ENCODE data around the gene EXOC6B.

Gene EXOC6B

DNA sequence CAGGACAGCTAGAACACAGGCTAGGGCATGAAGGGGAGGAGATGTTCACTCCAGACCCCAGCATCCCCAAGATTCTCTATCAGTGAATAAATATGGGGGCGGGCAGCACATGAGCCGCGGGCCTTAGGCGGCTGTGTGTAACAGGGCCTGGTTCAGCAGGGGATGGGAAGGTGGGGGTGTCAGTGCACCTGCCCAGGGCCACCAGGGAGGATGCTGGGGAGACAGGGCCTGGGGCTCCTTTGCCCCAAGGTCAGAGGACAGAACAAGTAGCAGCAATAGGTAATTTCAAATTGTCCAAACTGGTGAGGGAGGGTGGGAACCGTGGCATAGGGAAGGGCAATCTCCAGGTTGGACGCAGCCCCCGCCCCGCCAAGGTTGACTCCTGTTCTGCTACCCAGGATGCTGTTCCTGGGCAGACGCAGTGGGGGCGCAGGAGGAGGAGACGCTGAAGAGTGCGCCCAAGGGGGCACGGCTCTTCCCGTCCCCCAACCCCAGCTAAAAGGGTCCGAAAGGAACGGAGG lies 694.4 kb downstream of the EXOC6B start:
- no peak for DNase-seq

DNA sequence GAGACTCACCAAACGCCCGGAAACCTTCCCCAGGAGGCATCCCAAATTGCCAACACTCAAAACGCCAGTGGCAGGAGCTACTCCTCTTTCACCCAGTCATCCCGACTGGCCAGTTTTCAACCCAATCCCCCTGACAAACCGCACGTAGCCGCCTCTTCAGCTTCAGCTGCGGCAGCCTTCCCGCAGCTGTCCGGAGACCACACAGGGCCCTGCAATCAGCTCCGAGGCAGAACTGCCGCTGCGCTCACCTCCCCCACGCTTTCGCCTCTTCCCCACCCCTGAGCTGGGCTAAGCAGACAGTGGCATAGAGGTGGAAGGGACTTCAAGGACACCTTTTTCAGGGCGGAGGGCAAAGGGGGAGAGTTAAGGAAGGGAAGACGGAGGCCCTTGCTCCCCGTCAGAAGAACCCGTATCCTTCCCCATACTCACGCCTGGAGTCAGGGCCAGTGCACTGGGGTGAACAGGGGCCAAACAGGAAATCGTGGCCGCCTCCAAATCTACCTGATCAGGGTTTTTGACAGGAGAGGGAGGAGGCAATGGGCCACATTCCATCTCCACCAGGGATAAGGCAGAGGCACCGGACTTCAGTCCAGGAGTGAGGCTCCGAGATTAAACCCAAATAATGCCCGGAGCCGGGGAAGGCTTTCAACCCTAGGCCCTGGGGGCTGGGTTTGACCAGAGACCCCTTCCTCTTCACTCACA lies 695.0 kb downstream of the EXOC6B start:
- no peak for DNase-seq

GRCh38 chr2:72129681-72130340 lies 696.0 kb downstream of the EXOC6B start:
- no peak for DNase-seq

GRCh38 chr2:72128843-72129227 lies 697.0 kb downstream of the EXOC6B start:
- no peak for DNase-seq

DNA sequence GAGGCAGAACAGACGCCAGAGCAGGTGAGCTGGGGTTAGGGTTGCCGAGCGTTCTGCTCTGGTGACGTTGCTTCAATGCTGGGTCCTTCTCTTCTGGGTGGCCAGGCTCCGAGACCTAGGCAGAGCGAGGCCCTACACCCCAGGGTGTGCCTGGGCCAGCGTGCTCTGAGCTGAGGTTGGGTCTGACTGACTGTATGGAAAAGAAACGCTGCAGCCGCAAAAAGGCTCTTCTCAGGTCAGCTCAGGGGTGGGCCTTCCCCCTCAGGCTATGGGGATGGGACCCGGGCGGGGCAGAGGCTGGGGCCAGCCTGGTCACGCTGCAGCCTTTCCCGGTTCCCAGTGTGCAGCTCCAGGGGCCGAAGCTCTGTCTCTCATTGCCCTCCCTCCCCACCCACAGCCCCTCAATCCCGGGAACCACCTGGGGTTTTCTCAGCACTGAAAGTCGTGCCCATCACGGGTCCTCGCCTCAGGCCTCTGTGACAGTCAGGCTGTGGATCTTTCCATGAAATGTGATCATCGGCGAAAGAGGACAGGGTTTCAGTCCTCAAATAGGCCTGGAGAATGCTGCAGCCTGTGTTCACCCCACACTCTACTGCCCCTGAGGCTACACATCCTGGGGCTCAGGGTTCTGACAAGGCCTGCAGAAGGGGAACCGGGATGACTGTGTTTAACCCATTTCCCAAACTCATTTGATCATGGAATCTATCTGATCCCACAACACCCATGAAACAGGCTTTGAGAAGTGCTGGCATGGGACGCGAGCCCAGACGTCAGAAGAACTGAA lies 697.6 kb downstream of the EXOC6B start:
- DNase-seq = peak in 1 of 2 donors; percentile 4

- peak in 1 of 2 donors; percentile 4 for DNase-seq
These were observed 698.3 kb downstream of the EXOC6B start for GRCh38 chr2:72127401-72128058.

- DNase-seq = peak in 1 of 2 donors; percentile 8
These were observed 699.4 kb downstream of the EXOC6B start for GRCh38 chr2:72126186-72127100.

All from stimulated activated CD4-positive, alpha-beta T cell treated with anti-CD3 and anti-CD28 coated beads, Interleukin-2, amount 100 ng/mL, for 24 hours (primary cell).